Neural progenitor cell (in vitro differentiated cells): ENCODE measurements around the gene JAG2. TPM values are rescaled to one million over a fixed set of nuclear protein-coding genes. Genes with fewer than 3 reads are reported as not detected.

Experiments used
- DNase-seq: peaks from one replicate; pipeline ENCODE4 v3.0.0-alpha.2; 2016; ENCODE audit warnings: low spot score
- H2AFZ ChIP-seq: fragments of 200-600 bp; sonication (generic); replicated peaks from 2 replicates; pipeline ENCODE4 v1.6.1; 2016; ENCODE audit warnings: antibody characterized with exemption
- H3F3A ChIP-seq: fragments of 200-600 bp; sonication (generic); 2 replicates; pipeline ENCODE4 v1.6.1; 2016; ENCODE audit warnings: antibody characterized with exemption, low read depth
- H3K27ac ChIP-seq: fragments of 200-600 bp; sonication (generic); 2 replicates; pipeline ENCODE4 v1.5.1; 2016; ENCODE audit warnings: mild to moderate bottlenecking
- H3K27me3 ChIP-seq: fragments of 200-600 bp; sonication (generic); 2 replicates; pipeline ENCODE4 v1.6.1; 2016; ENCODE audit warnings: mild to moderate bottlenecking, moderate library complexity
- H3K36me3 ChIP-seq: fragments of 200-600 bp; sonication (generic); 2 replicates; pipeline ENCODE4 v1.5.1; 2016
- H3K4me1 ChIP-seq: fragments of 200-600 bp; sonication (generic); 2 replicates; pipeline ENCODE4 v1.6.1; 2016; ENCODE audit warnings: mixed run types
- H3K4me2 ChIP-seq: fragments of 200-600 bp; sonication (generic); 2 replicates; pipeline ENCODE4 v1.6.1; 2016
- H3K4me3 ChIP-seq: fragments of 200-600 bp; sonication (generic); 2 replicates; pipeline ENCODE4 v1.5.1; 2016
- H3K79me2 ChIP-seq: fragments of 200-600 bp; sonication (generic); 2 replicates; pipeline ENCODE4 v1.6.1; 2016; ENCODE audit warnings: low read depth
- H3K9ac ChIP-seq: fragments of 200-600 bp; sonication (generic); 2 replicates; pipeline ENCODE4 v1.6.1; 2016
- H3K9me3 ChIP-seq: fragments of 200-600 bp; sonication (generic); 2 replicates; pipeline ENCODE4 v1.5.1; 2016; ENCODE audit warnings: low read depth
- H4K20me1 ChIP-seq: fragments of 200-600 bp; sonication (generic); 2 replicates; pipeline ENCODE4 v1.6.1; 2016; ENCODE audit warnings: low read depth
- H3K27ac Mint-ChIP-seq: 3 replicates; pipeline ENCODE4 v1.8.0; 2021; ENCODE audit warnings: mixed read lengths
- H3K27me3 Mint-ChIP-seq: 2 replicates; pipeline ENCODE4 v1.8.0; 2022; ENCODE audit warnings: low read depth, mild to moderate bottlenecking, inconsistent platforms, moderate library complexity, mixed read lengths; ENCODE audit not compliant: insufficient read depth
- H3K36me3 Mint-ChIP-seq: 3 replicates; pipeline ENCODE4 v1.8.0; 2021; ENCODE audit warnings: mixed read lengths
- H3K4me1 Mint-ChIP-seq: 3 replicates; pipeline ENCODE4 v1.8.0; 2021; ENCODE audit warnings: mixed read lengths
- H3K4me3 Mint-ChIP-seq: 3 replicates; pipeline ENCODE4 v1.8.0; 2021; ENCODE audit warnings: mild to moderate bottlenecking, moderate library complexity, mixed read lengths
- H3K9me3 Mint-ChIP-seq: 3 replicates; pipeline ENCODE4 v1.8.0; 2020; ENCODE audit warnings: mixed read lengths
- EZH2 ChIP-seq: fragments of 200-600 bp; sonication (generic); IDR thresholded peaks from 2 replicates; pipeline ENCODE4 v1.6.1; 2017; ENCODE audit warnings: antibody characterized with exemption, mild to moderate bottlenecking, moderate library complexity
- EZH2phosphoT487 ChIP-seq: fragments of 200-600 bp; sonication (generic); IDR thresholded peaks from 2 replicates; pipeline ENCODE4 v1.6.1; 2017; ENCODE audit warnings: antibody characterized with exemption
- total RNA-seq: library from RNA; depleted of rRNA; stranded (reverse); fragments of >200 nt; gene quantifications from 2 replicates; pipeline ENCODE4 v1.2.3, GENCODE V29; 2015; ENCODE audit warnings: low replicate concordance
- TF ChIP-seq, protein P1 (sequence below): fragments of 200-600 bp; sonication (generic); IDR thresholded peaks from 2 replicates; pipeline ENCODE4 v1.5.1; 2017; ENCODE audit warnings: antibody characterized with exemption, mild to moderate bottlenecking

JAG2 gene
- total RNA-seq, 1 donor from 2014 or later = 2.1 TPM

DNA sequence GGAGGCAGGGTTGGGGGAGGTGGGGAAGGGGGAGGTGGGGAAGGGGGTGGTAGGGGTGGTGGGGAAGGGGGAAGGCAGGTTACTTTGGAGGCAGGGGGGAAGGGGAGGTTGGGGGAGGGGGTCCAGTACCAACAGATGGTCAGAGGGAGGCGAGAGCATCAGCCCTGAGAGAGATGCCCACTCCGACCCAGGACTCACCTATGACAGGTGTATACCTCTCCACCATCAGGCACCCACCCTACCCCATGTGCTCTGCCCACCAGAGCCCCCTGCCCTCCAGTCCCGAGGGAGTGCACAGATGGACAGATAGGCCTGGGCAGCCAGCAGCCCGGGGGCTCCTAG, 18.6 kb downstream of the JAG2 start:
- H3K36me3 Mint-ChIP-seq = no peaks in the 10 kb centered on the region
- no peak for DNase-seq
- no peaks in the 10 kb centered on the region for H3K27me3 ChIP-seq
- no peak overlapping the region for H3K27ac ChIP-seq
- H3K79me2 ChIP-seq = no peaks in the 10 kb centered on the region
- H3K4me3 Mint-ChIP-seq = no peak overlapping the region
- H3K9me3 Mint-ChIP-seq = no peaks in the 10 kb centered on the region
- no peaks in the 10 kb centered on the region for H3K9me3 ChIP-seq
- no peak overlapping the region for H3K27ac Mint-ChIP-seq
- no peak overlapping the region for H3K4me2 ChIP-seq
- TF ChIP-seq EZH2 (no peak), EZH2phosphoT487 (no peak)
- TF ChIP-seq, protein P1, sequence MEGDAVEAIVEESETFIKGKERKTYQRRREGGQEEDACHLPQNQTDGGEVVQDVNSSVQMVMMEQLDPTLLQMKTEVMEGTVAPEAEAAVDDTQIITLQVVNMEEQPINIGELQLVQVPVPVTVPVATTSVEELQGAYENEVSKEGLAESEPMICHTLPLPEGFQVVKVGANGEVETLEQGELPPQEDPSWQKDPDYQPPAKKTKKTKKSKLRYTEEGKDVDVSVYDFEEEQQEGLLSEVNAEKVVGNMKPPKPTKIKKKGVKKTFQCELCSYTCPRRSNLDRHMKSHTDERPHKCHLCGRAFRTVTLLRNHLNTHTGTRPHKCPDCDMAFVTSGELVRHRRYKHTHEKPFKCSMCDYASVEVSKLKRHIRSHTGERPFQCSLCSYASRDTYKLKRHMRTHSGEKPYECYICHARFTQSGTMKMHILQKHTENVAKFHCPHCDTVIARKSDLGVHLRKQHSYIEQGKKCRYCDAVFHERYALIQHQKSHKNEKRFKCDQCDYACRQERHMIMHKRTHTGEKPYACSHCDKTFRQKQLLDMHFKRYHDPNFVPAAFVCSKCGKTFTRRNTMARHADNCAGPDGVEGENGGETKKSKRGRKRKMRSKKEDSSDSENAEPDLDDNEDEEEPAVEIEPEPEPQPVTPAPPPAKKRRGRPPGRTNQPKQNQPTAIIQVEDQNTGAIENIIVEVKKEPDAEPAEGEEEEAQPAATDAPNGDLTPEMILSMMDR = no peak
- no peak overlapping the region for H2AFZ ChIP-seq
- no peaks in the 10 kb centered on the region for H3K4me1 ChIP-seq
- H3K9ac ChIP-seq = no peak overlapping the region
- peaks cover 2% of the 10 kb centered on the region for H3K27me3 Mint-ChIP-seq
- H3F3A ChIP-seq = no peaks in the 10 kb centered on the region
- H3K4me3 ChIP-seq = no peak overlapping the region
- H3K36me3 ChIP-seq = no peaks in the 10 kb centered on the region
- no peaks in the 10 kb centered on the region for H4K20me1 ChIP-seq
- H3K4me1 Mint-ChIP-seq = no peaks in the 10 kb centered on the region

DNA sequence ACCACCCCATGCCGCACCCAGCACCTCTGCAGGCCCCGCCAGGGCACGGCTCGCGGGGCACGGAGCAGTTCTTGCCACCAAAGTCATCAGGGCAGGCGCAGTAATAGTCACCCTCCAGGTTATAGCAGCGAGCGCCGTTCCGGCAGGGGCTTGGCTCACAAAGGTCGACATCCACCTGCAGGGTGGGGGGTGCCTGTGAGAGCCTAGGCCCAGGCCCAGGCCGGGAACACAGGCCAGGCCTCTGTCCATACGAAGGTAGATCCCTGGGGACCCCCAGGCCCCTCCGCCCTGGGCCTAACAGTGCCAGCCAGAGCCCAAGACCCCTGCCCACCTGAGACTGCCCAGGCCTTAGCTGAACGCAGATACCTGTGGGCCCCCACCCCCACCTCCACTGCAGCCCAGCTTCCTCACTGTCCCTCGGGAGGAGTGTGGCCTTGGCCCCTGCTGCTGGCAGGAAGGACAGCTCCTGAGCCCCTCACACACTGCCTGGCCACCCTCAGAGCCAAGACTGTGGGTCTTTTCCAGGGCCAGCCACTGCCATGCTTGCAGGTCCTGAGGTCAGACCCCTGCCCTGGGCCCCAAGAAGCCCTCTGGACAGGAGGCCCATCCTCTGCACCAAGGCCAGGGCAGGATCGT, 19.3 kb downstream of the JAG2 start:
- no peaks in the 10 kb centered on the region for H4K20me1 ChIP-seq
- no peak overlapping the region for H3K27ac ChIP-seq
- H3K4me2 ChIP-seq = no peak overlapping the region
- no peak overlapping the region for H3K4me3 ChIP-seq
- H3K4me1 ChIP-seq = no peaks in the 10 kb centered on the region
- DNase-seq = no peak
- H3K9me3 ChIP-seq = no peaks in the 10 kb centered on the region
- Mint-ChIP-seq H3K36me3 (no peaks in the 10 kb centered on the region), H3K9me3 (no peaks in the 10 kb centered on the region), H3K4me1 (no peaks in the 10 kb centered on the region), H3K27ac (no peak overlapping the region), H3K4me3 (no peak overlapping the region), H3K27me3 (peaks cover 2% of the 10 kb centered on the region)
- no peak overlapping the region for H2AFZ ChIP-seq
- H3K36me3 ChIP-seq = no peaks in the 10 kb centered on the region
- no peaks in the 10 kb centered on the region for H3F3A ChIP-seq
- H3K27me3 ChIP-seq = no peaks in the 10 kb centered on the region
- no peak for TF ChIP-seq EZH2
- no peak for TF ChIP-seq EZH2phosphoT487
- TF ChIP-seq, protein P1 = no peak
- no peak overlapping the region for H3K9ac ChIP-seq
- no peaks in the 10 kb centered on the region for H3K79me2 ChIP-seq

DNA sequence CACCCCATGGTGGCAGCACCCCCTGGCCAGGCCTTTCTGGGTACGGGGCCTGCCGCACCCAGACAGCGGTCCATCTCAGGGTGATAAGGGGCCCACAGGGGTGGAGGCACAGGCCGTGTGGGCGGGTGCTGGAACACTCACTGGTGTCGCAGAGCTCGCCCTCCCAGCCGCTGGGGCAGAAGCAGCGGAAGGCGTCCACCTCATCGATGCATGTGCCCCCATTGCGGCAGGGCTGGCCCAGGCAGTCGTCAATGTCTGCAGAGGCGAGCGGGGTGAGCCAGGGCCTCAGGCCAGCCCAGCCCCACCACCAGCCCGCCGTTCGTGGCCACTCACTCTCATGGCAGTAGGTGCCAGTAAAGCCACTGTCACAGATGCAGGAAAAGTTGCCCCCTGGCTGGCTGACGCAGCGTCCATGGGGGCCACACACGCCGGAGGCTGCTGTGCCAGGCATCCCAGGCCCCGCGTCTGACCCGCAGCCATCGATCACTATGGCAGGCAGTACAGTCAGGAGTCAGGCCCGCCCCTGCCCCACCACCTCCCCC, 19.9 kb downstream of the JAG2 start:
- no peaks in the 10 kb centered on the region for H3K79me2 ChIP-seq
- Mint-ChIP-seq H3K9me3 (no peaks in the 10 kb centered on the region), H3K27ac (no peak overlapping the region), H3K4me1 (no peaks in the 10 kb centered on the region), H3K4me3 (no peak overlapping the region), H3K36me3 (no peaks in the 10 kb centered on the region), H3K27me3 (peaks cover 2% of the 10 kb centered on the region)
- no peaks in the 10 kb centered on the region for H3K9me3 ChIP-seq
- H3K36me3 ChIP-seq = no peaks in the 10 kb centered on the region
- H4K20me1 ChIP-seq = no peaks in the 10 kb centered on the region
- DNase-seq = no peak
- H3F3A ChIP-seq = no peaks in the 10 kb centered on the region
- H2AFZ ChIP-seq = no peak overlapping the region
- no peaks in the 10 kb centered on the region for H3K4me1 ChIP-seq
- H3K4me2 ChIP-seq = no peak overlapping the region
- no peak overlapping the region for H3K27ac ChIP-seq
- no peak overlapping the region for H3K4me3 ChIP-seq
- H3K27me3 ChIP-seq = no peaks in the 10 kb centered on the region
- no peak for TF ChIP-seq EZH2
- TF ChIP-seq, protein P1 = no peak
- TF ChIP-seq EZH2phosphoT487 = no peak
- no peak overlapping the region for H3K9ac ChIP-seq
